ENCODE data around the gene PACSIN3. TPM values are rescaled to one million over a fixed set of nuclear protein-coding genes. Genes with fewer than 3 reads are reported as not detected.
A peak's percentile ranks its signal among the peaks of the same experiment; 100 is the strongest.

Gene PACSIN3
- total and polyA plus RNA-seq, 2 of the 13 experiments (the other 11 are each of a cell fraction or from before 2014, with no cell fraction given) = 47.9 to 93.3 TPM

- TF ChIP-seq ARID5B (CRISPR knock-in tag; IDR thresholded peaks at IDR 0.05) = peak; percentile 9; the same call in 1 of the 2 replicates
- TF ChIP-seq ZNF878 (CRISPR knock-in tag; IDR thresholded peaks at IDR 0.05) = no peak
- TF ChIP-seq ARID4A (CRISPR knock-in tag; IDR thresholded peaks at IDR 0.05; ENCODE audit: borderline replicate concordance) = peak; percentile 28; the same call in 1 of the 2 replicates
- TF ChIP-seq ADNP (CRISPR knock-in tag; IDR thresholded peaks at IDR 0.05) = no peak
- TF ChIP-seq NCOA5 (CRISPR knock-in tag; IDR thresholded peaks at IDR 0.05) = no peak
- no peak for TF ChIP-seq RCOR2 (CRISPR knock-in tag; IDR thresholded peaks at IDR 0.05)
- no peak for TF ChIP-seq HOXA3 (CRISPR knock-in tag; IDR thresholded peaks at IDR 0.05)
These were observed at the start of gene PACSIN3 (continued) for GRCh38 chr11:47186076-47186699.
